DOHH2 (cell line): ENCODE measurements around the gene MAP3K5.

ENCODE experiments used
- H3F3A ChIP-seq: fragments of 200-600 bp; sonication (generic), shearing (Covaris generic); 2 replicates; pipeline ENCODE4 v1.6.0; 2016; ENCODE audit warnings: antibody characterized with exemption, mild to moderate bottlenecking; ENCODE audit not compliant: control insufficient read depth, insufficient read depth
- H3K27ac ChIP-seq: fragments of 200-600 bp; sonication (generic); 2 replicates; pipeline ENCODE4 v1.5.1; 2014; ENCODE audit warnings: low read depth, mild to moderate bottlenecking, low read length, moderate library complexity
- H3K27me3 ChIP-seq: fragments of 200-600 bp; sonication (generic); 2 replicates; pipeline ENCODE4 v1.6.1; 2014; ENCODE audit warnings: mild to moderate bottlenecking, low read length, mixed read lengths; ENCODE audit not compliant: control insufficient read depth
- H3K36me3 ChIP-seq: fragments of 200-600 bp; sonication (generic); 2 replicates; pipeline ENCODE4 v1.6.1; 2014; ENCODE audit warnings: mild to moderate bottlenecking, low read length, moderate library complexity, mixed read lengths; ENCODE audit not compliant: control insufficient read depth
- H3K4me1 ChIP-seq: fragments of 200-600 bp; sonication (generic); 2 replicates; pipeline ENCODE4 v1.6.1; 2014; ENCODE audit warnings: mild to moderate bottlenecking, low read length, mixed read lengths; ENCODE audit not compliant: control insufficient read depth
- H3K4me2 ChIP-seq: fragments of 200-600 bp; sonication (generic); 2 replicates; pipeline ENCODE4 v1.6.0; 2014; ENCODE audit warnings: mild to moderate bottlenecking, low read length, moderate library complexity
- H3K4me3 ChIP-seq: fragments of 200-600 bp; sonication (generic); 2 replicates; pipeline ENCODE4 v1.5.1; 2014; ENCODE audit warnings: mild to moderate bottlenecking, low read length, mixed read lengths
- H3K79me2 ChIP-seq: fragments of 200-600 bp; sonication (generic); 2 replicates; pipeline ENCODE4 v1.6.1; 2014; ENCODE audit warnings: mild to moderate bottlenecking, low read length, mixed read lengths; ENCODE audit not compliant: control insufficient read depth
- H3K9me2 ChIP-seq: fragments of 200-600 bp; sonication (generic); replicated peaks from 2 replicates; pipeline ENCODE4 v1.6.1; 2014; ENCODE audit warnings: mild to moderate bottlenecking, low read length, mixed read lengths; ENCODE audit not compliant: control insufficient read depth
- H3K9me3 ChIP-seq: fragments of 200-600 bp; sonication (generic); 2 replicates; pipeline ENCODE4 v1.6.1; 2014; ENCODE audit warnings: antibody characterized with exemption, low read length, mixed read lengths; ENCODE audit not compliant: control insufficient read depth, insufficient read depth
- H4K20me1 ChIP-seq: fragments of 200-600 bp; sonication (generic); 2 replicates; pipeline ENCODE4 v1.6.0; 2014; ENCODE audit warnings: low read depth, mild to moderate bottlenecking, antibody characterized with exemption, low read length, moderate library complexity; ENCODE audit not compliant: control insufficient read depth, insufficient read depth
- EZH2phosphoT487 ChIP-seq: fragments of 200-600 bp; sonication (generic); IDR thresholded peaks from 2 replicates; pipeline ENCODE4 v1.6.1; 2017; ENCODE audit warnings: borderline replicate concordance, mild to moderate bottlenecking, antibody characterized with exemption, low read length, moderate library complexity, mixed read lengths
- TF ChIP-seq, protein P1 (sequence below): fragments of 200-600 bp; sonication (generic); IDR thresholded peaks from one replicate; pipeline ENCODE4 v1.5.1; 2014; ENCODE audit warnings: antibody characterized with exemption, mild to moderate bottlenecking, low read depth, low read length; ENCODE audit not compliant: poor library complexity, severe bottlenecking

Gene MAP3K5

GRCh38 chr6:136720045-136720770 is 72.1 kb downstream of the MAP3K5 start:
- Histone ChIP-seq H3K9me3 (no peaks in the 10 kb centered on the region), H3K4me3 (no peak overlapping the region), H3K36me3 (no peaks in the 10 kb centered on the region), H3F3A (no peaks in the 10 kb centered on the region), H3K4me1 (0 out of 2 replicates have a peak, but pooled peaks cover 8% of the 10 kb centered on the region), H3K79me2 (no peaks in the 10 kb centered on the region), H3K27ac (no peak overlapping the region), H4K20me1 (no peaks in the 10 kb centered on the region), H3K4me2 (no peak overlapping the region), H3K27me3 (0 out of 2 replicates have a peak, but pooled peaks cover 2% of the 10 kb centered on the region), H3K9me2 (no peaks in the 10 kb centered on the region)
- no peak for TF ChIP-seq EZH2phosphoT487
- TF ChIP-seq, protein P1, sequence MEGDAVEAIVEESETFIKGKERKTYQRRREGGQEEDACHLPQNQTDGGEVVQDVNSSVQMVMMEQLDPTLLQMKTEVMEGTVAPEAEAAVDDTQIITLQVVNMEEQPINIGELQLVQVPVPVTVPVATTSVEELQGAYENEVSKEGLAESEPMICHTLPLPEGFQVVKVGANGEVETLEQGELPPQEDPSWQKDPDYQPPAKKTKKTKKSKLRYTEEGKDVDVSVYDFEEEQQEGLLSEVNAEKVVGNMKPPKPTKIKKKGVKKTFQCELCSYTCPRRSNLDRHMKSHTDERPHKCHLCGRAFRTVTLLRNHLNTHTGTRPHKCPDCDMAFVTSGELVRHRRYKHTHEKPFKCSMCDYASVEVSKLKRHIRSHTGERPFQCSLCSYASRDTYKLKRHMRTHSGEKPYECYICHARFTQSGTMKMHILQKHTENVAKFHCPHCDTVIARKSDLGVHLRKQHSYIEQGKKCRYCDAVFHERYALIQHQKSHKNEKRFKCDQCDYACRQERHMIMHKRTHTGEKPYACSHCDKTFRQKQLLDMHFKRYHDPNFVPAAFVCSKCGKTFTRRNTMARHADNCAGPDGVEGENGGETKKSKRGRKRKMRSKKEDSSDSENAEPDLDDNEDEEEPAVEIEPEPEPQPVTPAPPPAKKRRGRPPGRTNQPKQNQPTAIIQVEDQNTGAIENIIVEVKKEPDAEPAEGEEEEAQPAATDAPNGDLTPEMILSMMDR: no peak

- no peak overlapping the region for H3K4me2 ChIP-seq
- no peak overlapping the region for H3K4me3 ChIP-seq
- 0 out of 2 replicates have a peak, but pooled peaks cover 8% of the 10 kb centered on the region for H3K4me1 ChIP-seq
- 0 out of 2 replicates have a peak, but pooled peaks cover 2% of the 10 kb centered on the region for H3K27me3 ChIP-seq
- no peaks in the 10 kb centered on the region for H3K9me3 ChIP-seq
- H3K36me3 ChIP-seq: no peaks in the 10 kb centered on the region
- no peak for TF ChIP-seq EZH2phosphoT487
- TF ChIP-seq, protein P1: no peak
- H3K27ac ChIP-seq: no peak overlapping the region
- H3K79me2 ChIP-seq: no peaks in the 10 kb centered on the region
- no peaks in the 10 kb centered on the region for H3F3A ChIP-seq
- H3K9me2 ChIP-seq: no peaks in the 10 kb centered on the region
- H4K20me1 ChIP-seq: no peaks in the 10 kb centered on the region
These were observed 72.8 kb downstream of the MAP3K5 start for GRCh38 chr6:136719280-136720044.

DNA sequence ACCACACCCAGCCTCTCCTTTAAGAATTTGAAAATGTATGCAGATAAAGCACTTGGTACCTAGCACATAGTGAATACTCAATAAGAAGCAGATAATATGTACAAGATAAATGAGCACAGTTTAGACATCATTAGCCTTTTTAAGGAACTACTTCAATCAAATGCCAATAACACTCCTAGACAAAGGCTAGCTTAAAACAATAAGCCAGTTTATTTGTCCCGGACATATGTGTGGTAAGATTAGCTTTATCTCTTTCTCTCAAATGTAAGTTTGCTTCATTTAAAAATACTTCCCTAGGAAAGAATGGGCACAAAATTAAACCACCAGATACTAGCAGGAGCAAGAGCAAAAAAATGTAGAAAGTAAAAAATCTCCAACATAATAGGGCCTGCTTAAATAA is 73.8 kb downstream of the MAP3K5 start:
- H4K20me1 ChIP-seq: no peaks in the 10 kb centered on the region
- H3K79me2 ChIP-seq: no peaks in the 10 kb centered on the region
- no peak overlapping the region for H3K27ac ChIP-seq
- no peaks in the 10 kb centered on the region for H3K36me3 ChIP-seq
- no peaks in the 10 kb centered on the region for H3F3A ChIP-seq
- 0 out of 2 replicates have a peak, but pooled peaks cover 8% of the 10 kb centered on the region for H3K4me1 ChIP-seq
- no peak overlapping the region for H3K4me2 ChIP-seq
- no peak overlapping the region for H3K4me3 ChIP-seq
- H3K9me2 ChIP-seq: no peaks in the 10 kb centered on the region
- H3K27me3 ChIP-seq: 0 out of 2 replicates have a peak, but pooled peaks cover 2% of the 10 kb centered on the region
- H3K9me3 ChIP-seq: no peaks in the 10 kb centered on the region
- TF ChIP-seq EZH2phosphoT487: no peak
- TF ChIP-seq, protein P1: no peak
